GM13977 (cell line): ENCODE data around the gene SLC16A12.

Source experiments
- DNase-seq: peaks from one replicate; pipeline ENCODE4 v3.0.0; 2012; ENCODE audit warnings: low spot score
- CTCF ChIP-seq: IDR thresholded peaks from 2 replicates; pipeline ENCODE4 v1.5.1; 2012; ENCODE audit warnings: mild to moderate bottlenecking, control low read depth; ENCODE audit not compliant: insufficient read depth; ENCODE audit errors: extremely low read depth, missing control alignments
- in situ Hi-C: fragments of 300-500 bp; cut with MboI; formaldehyde crosslinking; loops from one replicate; pipeline ENCODE4 v1.12.0; 2022; ENCODE audit warnings: low sequenced_read_pairs, low pct_unique_long_range_greater_than_20kb, mixed read lengths, inconsistent platforms; ENCODE audit not compliant: unreplicated experiment

The SLC16A12 gene

GRCh38 chr10:89518876-89519842 lies 16.2 kb downstream of the SLC16A12 start:
- no peak for TF ChIP-seq CTCF
- in situ Hi-C loops, result no loop called here
- DNase-seq, result no peak

GRCh38 chr10:89518108-89518507 lies 17.3 kb downstream of the SLC16A12 start:
- TF ChIP-seq CTCF, result no peak
- in situ Hi-C loops, result no loop called here
- DNase-seq, result no peak

- no peak for DNase-seq
- in situ Hi-C loops, result no loop called here
- TF ChIP-seq CTCF, result no peak
Observed at GRCh38 chr10:89516149-89516832, 19.1 kb downstream of the SLC16A12 start.

GRCh38 chr10:89515031-89515841 lies 20.2 kb downstream of the SLC16A12 start:
- in situ Hi-C loops, result no loop called here
- no peak for TF ChIP-seq CTCF
- no peak for DNase-seq

DNA sequence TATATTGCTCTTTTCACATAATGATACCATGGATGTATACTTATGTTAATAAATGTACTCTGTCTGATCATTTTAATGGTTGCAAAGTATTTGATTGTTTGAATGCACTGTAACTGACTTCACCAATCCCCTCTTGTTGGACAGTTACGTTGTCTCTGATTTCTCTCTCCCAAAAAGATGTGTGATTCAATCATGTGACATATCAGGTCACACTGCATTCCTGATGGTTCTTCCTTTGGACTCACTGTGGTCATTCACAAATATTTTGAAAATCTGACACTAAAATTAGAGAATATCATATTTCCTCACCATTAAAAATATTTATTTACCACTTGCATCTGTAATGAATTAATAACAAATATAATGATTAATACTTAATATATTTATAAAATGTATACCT lies 22.2 kb downstream of the SLC16A12 start:
- in situ Hi-C loops, result no loop called here
- no peak for TF ChIP-seq CTCF
- DNase-seq, result no peak

- no peak for TF ChIP-seq CTCF
- in situ Hi-C loops, result no loop called here
- DNase-seq, result no peak
Observed at GRCh38 chr10:89505640-89506275, 29.6 kb downstream of the SLC16A12 start.
